Measurements from ENCODE around the gene TRABD.

DNA sequence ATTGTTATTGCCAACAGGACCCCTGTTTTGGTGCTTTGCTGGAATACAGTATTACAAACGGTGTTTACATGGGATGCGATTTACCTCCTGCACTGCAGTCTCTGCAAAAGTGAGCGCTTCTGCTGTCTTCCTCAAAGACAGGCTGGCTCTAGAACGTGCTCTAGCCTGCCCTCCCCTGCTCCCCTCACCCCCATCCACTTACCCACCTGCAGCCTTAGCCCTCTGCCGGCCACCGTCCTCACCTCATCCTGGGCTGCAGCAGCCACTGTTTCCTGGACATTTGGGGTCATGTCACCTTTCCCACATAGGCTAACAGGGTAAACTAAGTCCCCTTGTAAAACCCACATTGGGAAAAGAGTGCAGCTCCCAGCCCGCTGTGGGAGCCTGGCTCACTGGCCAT is 24.8 kb upstream of the TRABD start:
- TF ChIP-seq, protein P1, sequence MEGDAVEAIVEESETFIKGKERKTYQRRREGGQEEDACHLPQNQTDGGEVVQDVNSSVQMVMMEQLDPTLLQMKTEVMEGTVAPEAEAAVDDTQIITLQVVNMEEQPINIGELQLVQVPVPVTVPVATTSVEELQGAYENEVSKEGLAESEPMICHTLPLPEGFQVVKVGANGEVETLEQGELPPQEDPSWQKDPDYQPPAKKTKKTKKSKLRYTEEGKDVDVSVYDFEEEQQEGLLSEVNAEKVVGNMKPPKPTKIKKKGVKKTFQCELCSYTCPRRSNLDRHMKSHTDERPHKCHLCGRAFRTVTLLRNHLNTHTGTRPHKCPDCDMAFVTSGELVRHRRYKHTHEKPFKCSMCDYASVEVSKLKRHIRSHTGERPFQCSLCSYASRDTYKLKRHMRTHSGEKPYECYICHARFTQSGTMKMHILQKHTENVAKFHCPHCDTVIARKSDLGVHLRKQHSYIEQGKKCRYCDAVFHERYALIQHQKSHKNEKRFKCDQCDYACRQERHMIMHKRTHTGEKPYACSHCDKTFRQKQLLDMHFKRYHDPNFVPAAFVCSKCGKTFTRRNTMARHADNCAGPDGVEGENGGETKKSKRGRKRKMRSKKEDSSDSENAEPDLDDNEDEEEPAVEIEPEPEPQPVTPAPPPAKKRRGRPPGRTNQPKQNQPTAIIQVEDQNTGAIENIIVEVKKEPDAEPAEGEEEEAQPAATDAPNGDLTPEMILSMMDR (optimal IDR thresholded peaks at IDR 0.05 in 1 of 3, IDR thresholded peaks at IDR 0.05 in 1 of 3, conservative IDR thresholded peaks at IDR 0.05 in 1 of 3; ENCODE audit: extremely low read depth in 1 of 3, insufficient read depth in 2 of 3, low read length in 3 of 3) = no peak
- TF ChIP-seq EZH2 (IDR thresholded peaks at IDR 0.05; ENCODE audit: low read length) = no peak

Measured in keratinocyte (primary cell).